Transverse colon (tissue), 3 donors: ENCODE results near the gene SLC25A29.

Experiments
- CTCF ChIP-seq, 5 experiments: fragments of 200-600 bp in 3 of 5; fragments of 450-650 bp in 2 of 5; sonication (generic) in 3 of 5; IDR thresholded peaks; 1 replicate in 2 of 5; 2 replicates in 3 of 5; pipeline ENCODE4 v1.5.1; 2016 to 2017; ENCODE audit warnings: antibody characterized with exemption in 5 of 5, inconsistent platforms in 3 of 5, mild to moderate bottlenecking in 2 of 5, moderate library complexity in 1 of 5
- POLR2A ChIP-seq: fragments of 450-650 bp; IDR thresholded peaks from one replicate; pipeline ENCODE4 v1.6.1; 2016; ENCODE audit warnings: antibody characterized with exemption, mild to moderate bottlenecking, moderate library complexity

- no peak for TF ChIP-seq CTCF (IDR thresholded peaks at IDR 0.05)
- TF ChIP-seq POLR2A, result no peak
Observed at GRCh38 chr14:100330388-100330931, 24.2 kb upstream of the SLC25A29 start.
